ENCODE data around the gene GPR50.

The GPR50 gene

DNA sequence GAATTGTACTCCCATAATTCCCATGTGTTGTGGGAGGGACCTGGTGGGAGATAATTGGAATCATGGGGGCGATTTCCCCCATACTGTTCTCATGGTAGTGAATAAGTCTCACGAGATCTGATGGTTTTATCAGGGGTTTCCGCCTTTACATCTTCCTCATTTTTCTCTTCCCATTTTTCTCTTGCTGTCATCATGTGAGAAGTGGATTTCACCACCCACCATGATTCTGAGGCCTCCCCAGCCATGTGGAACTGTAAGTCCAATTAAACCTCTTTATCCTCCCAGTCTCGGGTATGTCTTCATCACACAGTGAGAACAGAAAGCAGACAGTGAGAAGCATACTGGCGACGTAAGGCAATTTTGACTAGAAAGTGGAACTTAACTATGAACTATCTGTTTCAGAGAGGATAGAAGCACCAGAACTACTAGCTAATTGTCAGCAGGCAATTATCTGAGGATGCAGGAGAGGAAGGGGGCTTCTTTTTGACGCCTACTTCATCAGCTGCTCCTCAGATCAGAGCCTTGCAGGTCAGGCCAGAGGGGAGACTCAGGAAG, 8.5 kb upstream of the GPR50 start:
- H3K27ac ChIP-seq, result no peak overlapping the region
- TF ChIP-seq ZFX (IDR thresholded peaks at IDR 0.05), result no peak
- TF ChIP-seq, protein P1, sequence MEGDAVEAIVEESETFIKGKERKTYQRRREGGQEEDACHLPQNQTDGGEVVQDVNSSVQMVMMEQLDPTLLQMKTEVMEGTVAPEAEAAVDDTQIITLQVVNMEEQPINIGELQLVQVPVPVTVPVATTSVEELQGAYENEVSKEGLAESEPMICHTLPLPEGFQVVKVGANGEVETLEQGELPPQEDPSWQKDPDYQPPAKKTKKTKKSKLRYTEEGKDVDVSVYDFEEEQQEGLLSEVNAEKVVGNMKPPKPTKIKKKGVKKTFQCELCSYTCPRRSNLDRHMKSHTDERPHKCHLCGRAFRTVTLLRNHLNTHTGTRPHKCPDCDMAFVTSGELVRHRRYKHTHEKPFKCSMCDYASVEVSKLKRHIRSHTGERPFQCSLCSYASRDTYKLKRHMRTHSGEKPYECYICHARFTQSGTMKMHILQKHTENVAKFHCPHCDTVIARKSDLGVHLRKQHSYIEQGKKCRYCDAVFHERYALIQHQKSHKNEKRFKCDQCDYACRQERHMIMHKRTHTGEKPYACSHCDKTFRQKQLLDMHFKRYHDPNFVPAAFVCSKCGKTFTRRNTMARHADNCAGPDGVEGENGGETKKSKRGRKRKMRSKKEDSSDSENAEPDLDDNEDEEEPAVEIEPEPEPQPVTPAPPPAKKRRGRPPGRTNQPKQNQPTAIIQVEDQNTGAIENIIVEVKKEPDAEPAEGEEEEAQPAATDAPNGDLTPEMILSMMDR (conservative IDR thresholded peaks at IDR 0.05), result no peak

DNA sequence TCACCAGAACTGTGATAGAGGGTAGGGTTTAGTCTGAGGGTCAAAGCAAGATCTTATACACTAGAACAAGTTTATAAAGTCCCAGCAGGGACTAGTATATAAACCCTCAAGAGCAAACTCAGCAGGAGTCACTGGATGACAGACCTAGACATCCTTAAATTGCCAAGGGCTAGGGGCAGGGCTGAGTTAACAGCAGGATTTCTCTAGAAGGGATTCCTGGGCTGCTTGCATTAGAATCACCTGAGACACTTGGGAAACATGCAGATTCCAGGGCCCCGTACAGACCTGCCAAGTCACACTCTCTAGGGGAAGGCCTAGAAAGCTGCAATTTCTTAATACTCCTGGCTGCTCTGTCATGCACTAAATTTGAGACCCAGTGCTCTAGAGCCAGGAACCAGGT, 6.6 kb upstream of the GPR50 start:
- TF ChIP-seq, protein P1 (conservative IDR thresholded peaks at IDR 0.05), result no peak
- no peak for TF ChIP-seq ZFX (IDR thresholded peaks at IDR 0.05)
- H3K27ac ChIP-seq, result no peak overlapping the region

DNA sequence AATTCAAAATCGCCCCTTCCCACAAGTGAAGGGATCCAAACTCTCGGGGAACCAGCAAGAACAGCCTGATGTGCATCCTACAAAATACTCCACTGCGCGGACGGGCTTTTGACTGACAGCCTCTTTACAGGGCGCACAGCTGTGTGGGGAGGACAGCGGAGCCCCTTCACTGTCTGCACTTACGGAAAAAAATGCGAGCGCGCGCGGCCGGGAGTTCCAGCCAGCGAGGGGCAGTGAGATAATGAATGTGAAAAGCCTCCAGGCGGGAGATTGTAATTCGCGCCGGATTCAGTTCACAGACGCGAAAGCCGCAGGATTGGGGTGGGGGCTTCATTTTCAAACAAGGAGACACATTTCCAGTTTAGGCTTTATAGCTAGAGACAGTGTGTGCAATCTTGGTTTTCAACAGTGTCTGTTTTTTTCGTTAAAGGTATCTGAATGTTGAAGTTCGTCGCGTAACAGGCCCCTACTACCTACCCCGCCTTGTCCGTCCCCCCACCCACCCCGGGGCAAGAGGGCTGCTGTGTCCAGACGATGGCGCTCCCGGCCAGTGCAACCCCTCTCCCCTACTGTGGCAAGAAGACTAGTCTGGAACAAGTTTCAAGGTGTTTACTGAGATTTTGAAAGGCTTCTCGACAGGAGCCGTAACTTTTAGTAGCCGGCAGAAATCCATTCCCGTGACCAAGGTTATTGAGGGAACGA, 1.7 kb upstream of the GPR50 start:
- no peak overlapping the region for H3K27ac ChIP-seq
- TF ChIP-seq, protein P1 (conservative IDR thresholded peaks at IDR 0.05), result no peak
- TF ChIP-seq ZFX (IDR thresholded peaks at IDR 0.05), result no peak

DNA sequence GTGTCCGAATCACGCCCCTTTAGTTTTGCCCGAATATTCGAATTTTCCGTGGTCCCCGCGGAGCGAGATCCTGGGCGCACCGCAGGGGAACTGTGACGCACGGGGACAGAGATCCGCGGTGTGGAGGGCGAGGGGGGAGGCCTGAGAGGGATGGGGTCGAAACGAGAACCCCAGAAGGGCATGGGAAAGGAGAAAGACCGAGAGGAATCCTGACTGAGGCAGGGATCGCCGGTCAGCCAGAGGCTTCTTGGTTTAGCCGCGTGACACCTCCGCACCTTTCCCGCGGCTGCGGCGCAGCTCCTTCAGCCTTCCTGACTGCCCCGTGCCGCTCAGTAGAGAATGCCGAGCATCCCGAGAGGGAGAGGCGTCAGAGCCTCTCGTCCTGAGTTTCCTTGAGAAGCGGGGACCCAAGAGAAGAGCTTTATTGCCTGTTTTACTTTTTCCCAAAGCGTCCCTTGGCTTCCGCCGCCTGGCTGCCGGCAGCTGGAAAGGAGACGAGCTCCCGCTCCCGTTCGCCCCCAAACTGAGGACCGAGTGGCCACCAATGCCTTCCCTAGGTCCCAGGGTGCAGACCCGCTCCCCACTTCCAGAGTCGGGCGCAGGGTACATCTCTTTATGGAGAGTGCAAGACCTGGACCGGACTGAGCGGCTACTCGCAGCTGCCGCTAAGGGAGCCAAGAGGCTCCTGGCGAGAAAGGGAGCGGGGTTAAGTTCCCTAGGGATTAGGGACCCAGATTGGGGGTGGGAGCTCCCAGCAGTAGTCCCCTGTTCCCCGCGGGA, 911 bp upstream of the GPR50 start:
- no peak overlapping the region for H3K27ac ChIP-seq
- TF ChIP-seq, protein P1 (conservative IDR thresholded peaks at IDR 0.05), result no peak
- no peak for TF ChIP-seq ZFX (IDR thresholded peaks at IDR 0.05)

DNA sequence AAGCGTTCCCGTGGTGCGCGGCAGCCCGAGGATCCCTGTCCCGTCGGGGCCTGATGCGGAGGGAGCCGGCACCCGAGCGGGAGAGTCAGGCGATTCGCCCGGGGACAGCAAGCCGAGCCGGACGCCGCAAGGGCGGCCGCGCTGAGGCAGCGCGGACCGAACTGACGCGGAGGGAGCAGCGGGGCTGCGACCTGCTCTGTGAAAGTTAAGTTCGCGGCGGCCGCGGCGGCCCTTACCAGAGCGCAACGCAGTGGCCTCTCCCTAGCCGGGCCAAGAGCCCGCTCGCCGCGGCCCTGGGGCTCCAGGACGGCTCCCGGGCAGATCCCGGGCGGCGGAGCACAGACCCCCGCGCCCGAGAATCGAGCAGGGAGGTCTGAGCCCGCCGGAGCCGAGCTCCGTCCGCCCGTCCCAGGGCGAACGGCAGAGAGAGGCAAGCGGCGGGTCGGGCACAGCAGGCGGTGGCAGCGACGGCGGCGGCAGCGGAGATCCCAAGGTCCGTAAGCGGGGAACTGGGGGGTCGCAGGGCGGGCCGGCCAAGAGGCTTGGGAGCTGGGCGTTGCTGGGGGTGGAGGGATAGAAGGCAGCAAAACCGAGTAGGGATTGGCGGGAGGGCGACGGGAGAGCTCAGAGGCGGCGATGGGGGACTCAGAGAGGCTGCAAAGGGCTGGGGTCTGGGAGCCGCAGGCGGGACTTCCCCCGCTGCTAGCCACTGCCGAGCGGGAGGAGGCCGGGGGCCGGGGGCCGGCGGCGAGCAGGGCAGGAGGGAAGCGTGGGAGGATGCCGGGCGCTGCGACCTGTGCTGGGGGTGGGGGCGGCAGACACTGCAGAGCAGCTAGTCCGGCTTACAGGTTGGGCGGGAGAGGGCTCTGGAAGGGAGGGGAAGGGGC, 1.0 kb downstream of the GPR50 start:
- no peak for TF ChIP-seq ZFX (IDR thresholded peaks at IDR 0.05)
- TF ChIP-seq, protein P1 (conservative IDR thresholded peaks at IDR 0.05), result no peak
- no peak overlapping the region for H3K27ac ChIP-seq

DNA sequence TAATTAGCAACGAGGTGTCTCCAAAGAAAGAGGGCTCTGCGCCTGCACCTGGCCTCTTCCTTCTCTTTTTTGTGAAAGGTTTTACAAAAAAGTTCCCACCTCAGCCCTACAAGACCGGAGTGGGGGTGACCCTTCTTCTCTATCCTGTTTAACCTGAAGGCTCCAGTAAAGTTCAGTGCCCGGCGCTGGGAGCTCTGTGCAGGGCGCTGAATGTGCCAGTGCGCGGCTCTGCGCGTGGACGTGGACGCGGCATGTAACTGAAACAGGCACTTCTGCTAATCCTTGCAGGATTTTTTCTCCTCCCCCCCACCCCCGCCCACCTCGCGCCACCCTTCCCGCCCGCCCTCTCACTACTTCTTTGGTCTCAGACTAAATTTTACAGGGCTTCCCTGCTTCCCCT, 2.4 kb downstream of the GPR50 start:
- no peak overlapping the region for H3K27ac ChIP-seq
- TF ChIP-seq ZFX (IDR thresholded peaks at IDR 0.05), result no peak
- TF ChIP-seq, protein P1 (conservative IDR thresholded peaks at IDR 0.05), result no peak

Data from C4-2B (cell line).